ENCODE data around the gene IRAK2. TPM values are rescaled to one million over a fixed set of nuclear protein-coding genes. Genes with fewer than 3 reads are reported as not detected.
A peak's percentile ranks its signal among the peaks of the same experiment; 100 is the strongest.
"Not testable (repeated sequence)": the region's sequence is repeated elsewhere in the genome, so short reads cannot be mapped to it uniquely, and the experiment has no call there.

Gene IRAK2
- polyA plus RNA-seq, 6 donors from 2014 or later: 8.2 to 12.6 (median 10.1) TPM

DNA sequence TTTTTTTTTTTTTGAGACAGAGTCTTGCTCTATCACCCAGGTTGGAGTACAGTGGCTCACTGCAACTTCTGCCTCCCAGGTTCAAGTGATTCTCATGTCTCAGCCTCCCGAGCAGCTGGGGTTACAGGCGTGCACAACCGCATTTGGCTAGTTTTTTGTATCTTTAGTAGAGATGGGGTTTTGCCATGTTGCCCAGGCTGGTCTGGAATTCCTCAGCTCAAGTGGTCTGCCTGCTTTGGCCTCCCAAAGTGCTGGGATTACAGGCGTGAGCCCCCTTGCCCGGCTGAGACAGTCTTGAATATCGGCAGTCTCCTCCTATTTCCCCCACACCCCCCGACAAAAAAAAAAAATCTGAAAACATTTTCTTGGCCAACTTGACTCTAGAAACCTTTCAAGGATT lies 102.2 kb downstream of the IRAK2 start:
- Mint-ChIP-seq H3K4me3 (peak overlapping the region in 1 of 8 donors; percentile 25), H3K36me3 (peaks cover 26 to 29% of the 10 kb centered on the region in 2 donors), H3K4me1 (peaks cover 27 to 58% (median 54%) of the 10 kb centered on the region in 3 donors), H3K27ac (peak overlapping the region in 2 of 6 donors; percentile 31 to 49)
- not testable (repeated sequence) for H3K9me3 Mint-ChIP-seq; ATAC-seq (ENCODE audit: low read depth in 2 of 2); DNase-seq; H3K27me3 Mint-ChIP-seq

DNA sequence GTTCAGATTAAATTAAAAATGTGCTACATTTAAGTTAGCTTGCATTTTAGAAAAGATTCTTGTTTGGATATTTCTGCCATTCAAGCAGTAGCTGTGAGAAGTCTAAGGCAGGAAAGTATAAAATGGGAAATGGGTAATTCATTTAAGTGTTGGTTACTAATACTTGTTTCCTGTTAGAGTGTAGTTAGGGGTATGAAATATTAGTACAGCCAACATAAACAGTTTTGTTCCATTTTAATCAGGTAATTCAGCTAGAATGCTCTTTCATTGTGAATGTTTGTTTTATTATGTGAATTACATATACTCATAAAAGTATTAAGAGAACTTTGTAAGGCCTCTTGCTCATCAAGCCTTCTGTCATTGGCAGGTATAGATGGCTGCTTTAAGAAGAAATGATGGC lies 103.4 kb downstream of the IRAK2 start:
- H3K27ac Mint-ChIP-seq: no peak overlapping the region
- H3K36me3 Mint-ChIP-seq: peaks cover 26 to 27% of the 10 kb centered on the region in 2 donors
- H3K4me1 Mint-ChIP-seq: peaks cover 26 to 55% (median 50%) of the 10 kb centered on the region in 3 donors

DNA sequence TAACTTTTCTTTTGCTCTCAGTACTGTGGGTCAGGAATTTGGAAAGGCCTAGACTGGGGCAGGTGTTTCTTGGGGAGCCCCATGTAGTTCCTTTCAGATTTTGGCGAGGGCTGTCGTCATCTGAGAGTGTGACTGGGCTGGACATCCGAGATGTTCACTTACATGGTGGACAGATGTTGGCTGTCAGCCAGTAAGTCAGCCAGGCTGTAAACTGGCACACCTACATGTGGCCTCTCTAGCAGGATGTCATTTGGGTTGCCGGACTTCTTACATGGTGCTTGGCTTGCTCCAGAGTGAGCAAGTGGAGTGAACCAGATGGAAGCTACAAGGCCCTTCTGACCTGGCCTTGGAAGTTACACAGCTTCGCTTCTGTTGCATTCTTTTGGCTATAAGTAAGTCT lies 104.2 kb downstream of the IRAK2 start:
- ATAC-seq (ENCODE audit: low read depth in 2 of 2): no peak
- Mint-ChIP-seq H3K4me1 (peaks cover 25 to 55% (median 51%) of the 10 kb centered on the region in 3 donors), H3K36me3 (peaks cover 21% of the 10 kb centered on the region in 2 donors), H3K27me3 (no peaks in the 10 kb centered on the region), H3K9me3 (no peaks in the 10 kb centered on the region), H3K4me3 (no peak overlapping the region), H3K27ac (peak overlapping the region in 2 of 6 donors; percentile 12)
- DNase-seq: no peak

More for the DNA sequence above, 103.4 kb downstream of the IRAK2 start:
- H3K9me3 Mint-ChIP-seq: no peaks in the 10 kb centered on the region
- no peaks in the 10 kb centered on the region for H3K27me3 Mint-ChIP-seq
- DNase-seq: no peak
- H3K4me3 Mint-ChIP-seq: no peak overlapping the region
- ATAC-seq (ENCODE audit: low read depth in 2 of 2): no peak

- peak overlapping the region in 2 of 6 donors; percentile 12 to 28 for H3K27ac Mint-ChIP-seq
- H3K9me3 Mint-ChIP-seq: no peaks in the 10 kb centered on the region
- ATAC-seq (ENCODE audit: low read depth in 2 of 2) (no peak), DNase-seq (no peak)
- peaks cover 25 to 55% (median 52%) of the 10 kb centered on the region in 3 donors for H3K4me1 Mint-ChIP-seq
- peaks cover 16 to 18% of the 10 kb centered on the region in 2 donors for H3K36me3 Mint-ChIP-seq
- H3K4me3 Mint-ChIP-seq: no peak overlapping the region
- no peaks in the 10 kb centered on the region for H3K27me3 Mint-ChIP-seq
Observed at GRCh38 chr3:10269443-10269842, 104.7 kb downstream of the IRAK2 start.

GRCh38 chr3:10272476-10272875 lies 107.8 kb downstream of the IRAK2 start:
- not testable (repeated sequence) for ATAC-seq (ENCODE audit: low read depth in 2 of 2); H3K36me3 Mint-ChIP-seq; H3K9me3 Mint-ChIP-seq; DNase-seq; H3K27me3 Mint-ChIP-seq
- peaks cover 20 to 42% (median 36%) of the 10 kb centered on the region in 3 donors for H3K4me1 Mint-ChIP-seq
- H3K4me3 Mint-ChIP-seq: peak overlapping the region in 1 of 8 donors; percentile 5
- peak overlapping the region in 2 of 6 donors; percentile 47 to 60 for H3K27ac Mint-ChIP-seq

DNA sequence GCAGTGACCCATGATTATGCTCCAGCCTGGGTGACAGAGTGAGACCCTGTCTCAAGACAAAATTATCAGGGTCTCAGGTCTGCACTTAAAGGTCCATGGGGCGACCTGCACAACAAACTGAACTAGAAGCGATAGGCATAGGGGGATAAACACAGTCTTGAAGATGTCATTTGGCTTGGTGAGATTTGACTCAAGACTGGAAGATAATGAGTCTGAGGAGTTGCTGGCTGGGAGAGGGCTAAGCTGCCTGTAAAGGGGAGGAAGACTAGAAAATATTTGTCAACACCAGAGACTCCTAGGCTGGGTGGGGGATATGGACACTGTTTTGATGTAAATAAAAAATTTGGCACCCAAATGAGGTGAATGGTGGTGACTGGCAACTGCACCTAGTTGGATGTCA lies 108.3 kb downstream of the IRAK2 start:
- peaks cover 17 to 38% (median 34%) of the 10 kb centered on the region in 3 donors for H3K4me1 Mint-ChIP-seq
- DNase-seq (no peak), ATAC-seq (ENCODE audit: low read depth in 2 of 2) (no peak)
- H3K9me3 Mint-ChIP-seq: no peaks in the 10 kb centered on the region
- H3K4me3 Mint-ChIP-seq: peak overlapping the region in 7 of 8 donors; percentile 8 to 71 (median 21)
- no peaks in the 10 kb centered on the region for H3K27me3 Mint-ChIP-seq
- H3K27ac Mint-ChIP-seq: peak overlapping the region in 5 of 6 donors; percentile 47 to 91 (median 71)
- H3K36me3 Mint-ChIP-seq: peaks cover 4 to 8% of the 10 kb centered on the region in 2 donors

DNA sequence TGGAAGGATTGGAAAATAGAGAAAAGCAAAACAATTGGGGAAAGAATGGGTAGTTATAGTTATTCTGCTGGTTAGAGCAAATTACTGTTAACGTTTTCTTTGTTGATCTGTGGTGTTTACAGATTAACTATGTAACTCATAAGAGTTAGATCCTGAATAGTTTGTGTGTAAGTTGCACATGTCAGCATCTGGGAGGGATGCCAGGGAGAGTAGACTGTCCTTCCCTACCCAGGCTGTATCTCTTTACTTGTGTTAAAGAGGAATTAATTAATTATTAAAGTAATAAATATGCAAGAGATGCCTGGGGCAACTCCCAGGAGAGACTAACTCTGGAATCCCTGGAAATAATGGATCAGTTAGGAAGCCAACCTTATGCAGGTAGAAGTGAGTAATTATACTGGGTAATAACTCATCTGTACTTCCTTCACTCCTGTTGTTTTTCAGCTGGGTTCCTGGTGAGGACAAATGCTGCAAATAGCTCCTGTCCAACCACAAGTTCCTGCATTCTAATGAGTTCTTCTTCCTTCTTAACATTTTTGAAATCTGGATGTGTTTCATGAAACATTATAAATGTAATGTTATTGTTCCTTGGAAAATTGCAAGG lies 109.1 kb downstream of the IRAK2 start:
- H3K27ac Mint-ChIP-seq: peak overlapping the region in 3 of 6 donors; percentile 47 to 84 (median 60)
- no peak for ATAC-seq (ENCODE audit: low read depth in 2 of 2)
- no peaks in the 10 kb centered on the region for H3K27me3 Mint-ChIP-seq
- H3K9me3 Mint-ChIP-seq: no peaks in the 10 kb centered on the region
- H3K4me3 Mint-ChIP-seq: peak overlapping the region in 7 of 8 donors; percentile 8 to 65 (median 21)
- DNase-seq: no peak
- H3K4me1 Mint-ChIP-seq: peaks cover 17 to 32% (median 30%) of the 10 kb centered on the region in 3 donors
- peaks cover 4 to 8% of the 10 kb centered on the region in 2 donors for H3K36me3 Mint-ChIP-seq

GRCh38 chr3:10274601-10275000 lies 109.9 kb downstream of the IRAK2 start:
- Mint-ChIP-seq H3K4me1 (peaks cover 17 to 27% (median 27%) of the 10 kb centered on the region in 3 donors), H3K36me3 (peaks cover 4 to 8% of the 10 kb centered on the region in 2 donors), H3K4me3 (peak overlapping the region in 2 of 8 donors; percentile 29 to 65), H3K9me3 (no peaks in the 10 kb centered on the region), H3K27me3 (no peaks in the 10 kb centered on the region), H3K27ac (peak overlapping the region in 3 of 6 donors; percentile 41 to 84 (median 43))
- ATAC-seq (ENCODE audit: low read depth in 2 of 2) (no peak), DNase-seq (no peak)

DNA sequence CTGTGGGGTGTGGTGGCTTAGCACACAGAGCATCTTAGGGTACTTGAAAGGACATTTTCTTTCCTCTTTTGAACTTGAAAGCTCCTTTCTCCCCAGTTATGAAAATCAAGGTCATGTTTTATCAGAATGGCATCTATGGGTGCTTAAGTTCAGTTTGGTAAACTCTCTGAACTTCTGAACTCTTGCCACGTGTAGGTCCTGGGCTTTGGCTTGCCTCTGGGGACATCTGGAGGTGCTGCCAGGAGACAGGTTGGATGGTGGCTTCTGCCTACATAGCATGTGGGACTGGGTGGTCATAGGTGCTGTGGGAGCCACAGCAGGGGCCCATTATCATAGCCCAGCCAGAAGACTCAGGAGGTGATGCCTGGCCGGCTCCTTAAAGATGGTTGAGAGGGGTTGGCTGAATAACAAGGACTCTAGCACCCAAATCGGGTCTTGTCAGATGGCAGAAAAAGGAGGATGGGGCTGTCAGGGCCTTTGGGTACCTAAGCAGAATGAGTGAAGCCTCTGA lies 112.5 kb downstream of the IRAK2 start:
- Mint-ChIP-seq H3K9me3 (no peaks in the 10 kb centered on the region), H3K36me3 (peaks cover 0 to 8% of the 10 kb centered on the region in 2 donors), H3K27me3 (no peaks in the 10 kb centered on the region), H3K4me1 (peaks cover 17 to 27% (median 22%) of the 10 kb centered on the region in 3 donors), H3K4me3 (no peak overlapping the region), H3K27ac (peak overlapping the region in 2 of 6 donors; percentile 28 to 79)
- no peak for DNase-seq
- no peak for ATAC-seq (ENCODE audit: low read depth in 2 of 2)

DNA sequence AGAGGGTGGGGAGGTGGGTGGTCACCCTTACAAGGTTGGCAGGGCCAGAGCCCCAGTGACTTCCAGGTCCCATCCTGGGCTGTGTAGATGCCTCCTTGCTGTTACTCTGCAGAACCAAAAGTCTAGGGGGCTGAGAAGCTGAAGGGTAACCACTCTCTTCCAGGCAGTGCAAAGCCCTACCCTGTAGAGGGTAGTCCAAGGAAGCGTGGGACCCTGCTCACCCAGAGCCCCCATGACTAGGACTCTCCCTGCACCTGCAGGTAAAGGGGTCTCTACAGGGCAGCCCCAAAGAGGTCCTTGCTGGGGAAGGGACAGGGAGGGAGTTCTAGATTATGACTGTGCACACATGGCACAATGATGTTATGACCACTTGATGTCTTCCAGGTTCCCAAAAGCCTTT lies 113.8 kb downstream of the IRAK2 start:
- Mint-ChIP-seq H3K27ac (no peak overlapping the region), H3K27me3 (no peaks in the 10 kb centered on the region), H3K4me3 (no peak overlapping the region), H3K4me1 (peaks cover 9 to 17% (median 12%) of the 10 kb centered on the region in 3 donors), H3K36me3 (no peaks in the 10 kb centered on the region), H3K9me3 (no peaks in the 10 kb centered on the region)
- DNase-seq (no peak), ATAC-seq (ENCODE audit: low read depth in 2 of 2) (no peak)

GRCh38 chr3:10279384-10280176 lies 114.9 kb downstream of the IRAK2 start:
- no peak for ATAC-seq (ENCODE audit: low read depth in 2 of 2)
- no peak for DNase-seq
- no peaks in the 10 kb centered on the region for H3K9me3 Mint-ChIP-seq
- no peaks in the 10 kb centered on the region for H3K27me3 Mint-ChIP-seq
- H3K4me3 Mint-ChIP-seq: no peak overlapping the region
- peaks cover 4 to 12% (median 6%) of the 10 kb centered on the region in 3 donors for H3K4me1 Mint-ChIP-seq
- H3K27ac Mint-ChIP-seq: peak overlapping the region in 1 of 6 donors; percentile 6
- H3K36me3 Mint-ChIP-seq: no peaks in the 10 kb centered on the region

DNA sequence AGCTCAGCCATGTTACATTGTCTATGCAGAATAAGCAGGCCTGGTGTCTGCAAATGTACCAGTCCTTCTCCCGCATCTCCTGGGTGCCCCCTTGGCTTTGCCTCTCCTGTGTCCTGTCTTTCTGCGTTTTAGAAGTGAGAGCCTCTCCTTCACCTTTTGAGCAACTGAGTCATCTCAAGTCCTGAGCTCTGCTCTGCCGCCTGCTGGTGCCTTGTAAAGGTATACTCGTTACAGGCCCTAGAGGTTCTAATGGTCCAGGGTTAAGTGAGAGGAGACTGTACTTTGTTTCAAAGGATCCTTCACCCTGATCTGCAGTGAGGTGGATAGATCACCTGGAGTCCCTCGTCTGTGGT lies 115.4 kb downstream of the IRAK2 start:
- ATAC-seq (ENCODE audit: low read depth in 2 of 2) (no peak), DNase-seq (no peak)
- H3K27me3 Mint-ChIP-seq: no peaks in the 10 kb centered on the region
- H3K4me3 Mint-ChIP-seq: no peak overlapping the region
- no peaks in the 10 kb centered on the region for H3K9me3 Mint-ChIP-seq
- peak overlapping the region in 3 of 6 donors; percentile 6 to 60 (median 17) for H3K27ac Mint-ChIP-seq
- no peaks in the 10 kb centered on the region for H3K36me3 Mint-ChIP-seq
- H3K4me1 Mint-ChIP-seq: peaks cover 5 to 17% (median 11%) of the 10 kb centered on the region in 3 donors

- ATAC-seq (ENCODE audit: low read depth in 2 of 2) (no peak), DNase-seq (no peak)
- Mint-ChIP-seq H3K27ac (peak overlapping the region in 2 of 6 donors; percentile 42 to 59), H3K27me3 (no peaks in the 10 kb centered on the region), H3K4me3 (no peak overlapping the region), H3K9me3 (no peaks in the 10 kb centered on the region), H3K4me1 (peaks cover 9 to 18% (median 14%) of the 10 kb centered on the region in 3 donors), H3K36me3 (no peaks in the 10 kb centered on the region)
Observed at GRCh38 chr3:10280571-10280970, 115.9 kb downstream of the IRAK2 start.
